ENCODE results near the gene TMEM256.

TMEM256 gene

GRCh38 chr17:7354262-7354843 lies 49.5 kb downstream of the TMEM256 start (continued):
- TF ChIP-seq ARNTL (CRISPR knock-in tag; IDR thresholded peaks at IDR 0.05; ENCODE audit: borderline replicate concordance, low read depth) (no peak), ZC3H10 (CRISPR knock-in tag; IDR thresholded peaks at IDR 0.05) (no peak), ISL1 (CRISPR knock-in tag; IDR thresholded peaks at IDR 0.05) (no peak), ESRRG (CRISPR knock-in tag; IDR thresholded peaks at IDR 0.05) (no peak), POU6F1 (CRISPR knock-in tag; IDR thresholded peaks at IDR 0.05; ENCODE audit: borderline replicate concordance, low read depth) (no peak), CREB5 (CRISPR knock-in tag; IDR thresholded peaks at IDR 0.05; ENCODE audit: low read depth) (no peak)
